Activated CD4-positive, alpha-beta T cell treated with anti-CD3 and anti-CD28 coated beads for 36 hours (primary cell): ENCODE results near the gene FRMD4A. TPM values are rescaled to one million over a fixed set of nuclear protein-coding genes. Genes with fewer than 3 reads are reported as not detected.
"Not testable (repeated sequence)": the region's sequence is repeated elsewhere in the genome, so short reads cannot be mapped to it uniquely, and the experiment has no call there.

ENCODE experiments used
- ATAC-seq: fragments of 200-7000 bp; cut with Tn5 transposase; one replicate; pipeline ENCODE4 v1.10.0; 2021; ENCODE audit warnings: mild to moderate bottlenecking, moderate library complexity
- CTCF ChIA-PET: fragments of 350-600 bp; sonication (Branson Sonifier 250); formaldehyde crosslinking; loops from one replicate; lab custom pipeline; 2021; ENCODE audit warnings: antibody characterized with exemption; lab: Charles Lee
- POLR2A ChIA-PET: fragments of 350-600 bp; sonication (Branson Sonifier 250); formaldehyde crosslinking; loops from one replicate; lab custom pipeline; 2021; ENCODE audit warnings: antibody characterized with exemption, inconsistent platforms; lab: Charles Lee
- DNase-seq: peaks from one replicate; pipeline ENCODE4 v3.0.0-alpha.2; 2020
- H3K27ac Mint-ChIP-seq: one replicate; pipeline ENCODE4 v1.8.0; 2021; ENCODE audit warnings: mixed read lengths
- H3K27me3 Mint-ChIP-seq: one replicate; pipeline ENCODE4 v1.8.0; 2021; ENCODE audit warnings: mixed read lengths
- H3K36me3 Mint-ChIP-seq: one replicate; pipeline ENCODE4 v1.8.0; 2021; ENCODE audit warnings: low read depth, mixed read lengths
- H3K4me1 Mint-ChIP-seq: one replicate; pipeline ENCODE4 v1.8.0; 2021; ENCODE audit warnings: mixed read lengths
- H3K4me3 Mint-ChIP-seq: one replicate; pipeline ENCODE4 v1.8.0; 2021; ENCODE audit warnings: mild to moderate bottlenecking, moderate library complexity, mixed read lengths
- H3K9me3 Mint-ChIP-seq: one replicate; pipeline ENCODE4 v1.8.0; 2021; ENCODE audit warnings: low read depth, mixed read lengths
- intact Hi-C, 2 experiments: fragments of 100-400 bp; cut with DNase I in 1 of 2; cut with micrococcal nuclease in 1 of 2; formaldehyde crosslinking; loops; one replicate each; pipeline versions ENCODE4 v1.14.2 to v1.15.1; 2022 to 2024; cut with DNase I, micrococcal nuclease
- total RNA-seq, 2 experiments: library from RNA; stranded (reverse); gene quantifications; one replicate each; pipeline ENCODE4 v1.2.3, GENCODE V29; 2021

The FRMD4A gene
- total RNA-seq, 2 experiments from 2014 or later, result 0.85 to 1.3 TPM

DNA sequence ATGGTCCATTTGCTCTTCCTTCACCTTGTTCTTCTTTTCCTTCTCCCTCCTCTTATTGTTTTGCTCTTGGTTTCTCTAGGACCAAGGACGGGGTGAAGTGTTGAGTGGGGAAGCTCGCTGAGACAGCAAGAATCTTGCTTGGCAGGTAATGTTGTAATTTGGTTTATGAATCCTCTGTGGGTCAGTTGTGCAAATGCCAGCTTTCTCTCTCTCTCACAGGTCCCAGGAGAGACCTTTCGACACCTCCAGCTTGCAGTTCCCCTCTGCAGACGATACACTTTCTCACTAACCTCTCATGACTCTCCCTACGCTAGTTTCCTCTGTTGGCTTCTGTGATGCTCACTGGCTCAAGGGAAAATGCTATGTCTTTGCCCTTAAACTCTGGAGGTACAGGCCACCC lies 77.0 kb downstream of the FRMD4A start:
- no peak overlapping the region for H3K27ac Mint-ChIP-seq
- peaks cover 2% of the 10 kb centered on the region for H3K9me3 Mint-ChIP-seq
- H3K4me1 Mint-ChIP-seq, result no peaks in the 10 kb centered on the region
- ChIA-PET CTCF (interaction anchor here (1.3 kb wide), 1 partner anchor 57 kb away, joined by 4 read pairs; no protein-coding TSS in a partner anchor), POLR2A (no interaction called here)
- no peak for DNase-seq
- no peaks in the 10 kb centered on the region for H3K36me3 Mint-ChIP-seq
- peaks cover 6% of the 10 kb centered on the region for H3K27me3 Mint-ChIP-seq
- intact Hi-C loops, result no loop called here
- H3K4me3 Mint-ChIP-seq, result no peak overlapping the region
- ATAC-seq, result no peak

DNA sequence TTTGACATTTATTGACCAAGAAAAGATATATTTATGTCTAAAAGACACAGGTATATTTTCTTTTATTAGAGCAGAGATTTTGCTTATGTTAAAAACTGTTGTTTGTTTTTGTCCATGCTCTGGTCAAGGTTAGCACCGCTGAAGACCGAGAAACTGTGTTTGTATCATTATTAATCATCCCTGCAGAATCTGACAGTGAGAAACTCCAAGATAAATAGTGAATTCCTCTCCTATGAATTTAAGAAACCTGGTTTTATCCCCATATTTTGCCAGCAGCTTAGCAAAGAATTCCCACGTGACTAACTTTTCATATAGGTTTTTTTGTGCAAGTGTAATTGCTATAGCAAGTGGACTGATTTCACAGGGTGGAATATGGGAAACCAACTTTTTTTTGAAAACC lies 77.6 kb downstream of the FRMD4A start:
- H3K27me3 Mint-ChIP-seq, result peaks cover 6% of the 10 kb centered on the region
- DNase-seq (no peak), ATAC-seq (no peak)
- H3K36me3 Mint-ChIP-seq, result no peaks in the 10 kb centered on the region
- H3K4me1 Mint-ChIP-seq, result no peaks in the 10 kb centered on the region
- intact Hi-C loops, result no loop called here
- H3K9me3 Mint-ChIP-seq, result peaks cover 2% of the 10 kb centered on the region
- POLR2A ChIA-PET, result no interaction called here
- no peak overlapping the region for H3K4me3 Mint-ChIP-seq
- CTCF ChIA-PET, result interaction anchor here (1.3 kb wide), 1 partner anchor 56 kb away, joined by 4 read pairs; no protein-coding TSS in a partner anchor
- H3K27ac Mint-ChIP-seq, result no peak overlapping the region

DNA sequence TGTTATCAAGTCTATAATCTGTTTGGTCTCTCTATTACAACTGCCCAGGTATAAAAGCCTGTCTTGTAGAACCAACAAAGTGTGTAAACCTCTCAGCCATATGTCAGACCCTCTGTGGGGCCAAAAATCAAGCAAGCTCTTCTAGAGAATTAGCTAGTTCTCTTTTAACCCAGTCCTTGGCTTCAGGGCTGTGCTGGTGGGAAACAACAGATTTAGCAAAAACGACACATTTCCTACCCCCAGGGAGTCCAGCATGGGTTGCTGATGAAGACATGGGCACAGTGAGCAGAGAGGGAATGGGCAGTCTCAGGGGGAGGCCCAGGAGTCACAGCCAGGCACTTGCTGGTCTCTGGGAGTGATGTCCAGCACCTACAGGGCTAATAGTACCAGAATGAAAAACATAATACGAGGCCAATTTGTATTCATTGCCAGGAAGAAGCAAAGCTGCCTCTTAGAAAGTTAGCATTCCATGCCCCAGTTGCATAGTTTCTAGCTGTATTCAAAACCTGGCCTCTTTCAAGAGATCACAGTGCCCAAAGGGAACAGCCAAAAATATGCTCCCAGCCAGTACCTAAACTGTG lies 80.1 kb downstream of the FRMD4A start:
- ChIA-PET CTCF (no interaction called here), POLR2A (interaction anchor here (0.6 kb wide), 1 partner anchor 21 kb away, joined by 3 read pairs; no protein-coding TSS in a partner anchor)
- Mint-ChIP-seq H3K27me3 (peaks cover 12% of the 10 kb centered on the region), H3K36me3 (no peaks in the 10 kb centered on the region), H3K9me3 (peaks cover 2% of the 10 kb centered on the region), H3K27ac (no peak overlapping the region), H3K4me1 (no peaks in the 10 kb centered on the region), H3K4me3 (no peak overlapping the region)
- intact Hi-C loops, result no loop called here
- ATAC-seq (no peak), DNase-seq (no peak)

DNA sequence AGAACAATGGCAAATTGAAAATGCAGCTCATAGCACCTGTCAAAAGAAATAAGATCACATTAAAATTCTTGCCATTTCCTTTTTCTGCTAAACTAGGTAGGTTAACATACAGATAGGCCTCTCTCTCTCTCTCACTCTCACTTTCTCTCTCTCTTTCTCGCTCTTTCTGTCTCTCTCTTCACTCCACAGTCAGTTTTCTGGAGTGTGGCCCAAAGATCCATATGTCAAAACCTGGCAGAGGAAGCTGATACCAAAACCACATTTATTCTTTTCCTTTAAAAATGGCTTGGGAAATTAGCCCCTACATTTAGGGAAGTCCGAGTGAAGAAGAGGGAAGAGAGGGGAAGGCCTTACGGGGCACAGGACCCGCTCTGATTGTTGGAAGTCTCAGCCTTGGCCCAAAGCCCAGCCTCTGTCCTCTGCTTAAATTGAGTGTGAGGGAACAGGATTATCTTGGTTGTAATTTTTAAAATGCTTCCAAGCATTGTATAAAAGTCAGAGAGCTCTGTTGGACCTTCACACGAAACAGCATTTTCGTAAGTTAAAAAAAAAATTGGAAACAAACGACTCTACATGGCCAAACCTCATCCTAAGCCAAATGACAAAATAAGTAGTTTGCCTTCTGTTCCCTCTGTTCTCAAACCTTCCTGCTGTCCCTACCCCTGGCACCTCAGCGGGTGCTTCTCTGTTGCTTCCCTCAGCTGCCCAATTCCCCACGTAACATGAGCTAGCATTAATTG lies 83.2 kb downstream of the FRMD4A start:
- Mint-ChIP-seq H3K27ac (no peak overlapping the region), H3K4me1 (no peaks in the 10 kb centered on the region), H3K9me3 (peaks cover 6% of the 10 kb centered on the region), H3K36me3 (no peaks in the 10 kb centered on the region), H3K4me3 (no peak overlapping the region), H3K27me3 (peaks cover 13% of the 10 kb centered on the region)
- DNase-seq, result no peak
- intact Hi-C loops, result no loop called here
- no peak for ATAC-seq
- ChIA-PET POLR2A (no interaction called here), CTCF (no interaction called here)

DNA sequence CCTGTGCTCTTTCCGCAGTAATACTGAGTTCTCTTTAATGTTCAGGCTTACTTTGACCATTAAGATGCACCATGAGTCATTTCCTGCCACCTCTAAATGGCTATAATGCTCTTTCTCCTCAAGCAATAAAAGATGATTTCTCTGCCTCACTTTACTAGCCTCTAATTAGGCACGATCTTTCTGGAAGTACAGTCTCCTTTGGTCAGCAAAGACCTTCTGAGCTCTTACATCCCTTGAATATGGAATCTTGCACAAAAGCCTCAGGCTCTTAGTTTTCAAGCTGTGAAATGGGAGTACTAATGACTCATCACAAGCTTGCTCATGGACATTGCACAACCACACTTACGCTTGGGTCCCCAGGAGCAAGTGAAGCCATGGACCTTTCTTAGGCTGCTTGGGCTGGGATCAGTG lies 85.9 kb downstream of the FRMD4A start:
- peaks cover 25% of the 10 kb centered on the region for H3K27me3 Mint-ChIP-seq
- ChIA-PET POLR2A (no interaction called here), CTCF (no interaction called here)
- ATAC-seq (no peak), DNase-seq (no peak)
- no peaks in the 10 kb centered on the region for H3K36me3 Mint-ChIP-seq
- peaks cover 4% of the 10 kb centered on the region for H3K4me1 Mint-ChIP-seq
- H3K9me3 Mint-ChIP-seq, result peaks cover 4% of the 10 kb centered on the region
- intact Hi-C loops, result no loop called here
- no peak overlapping the region for H3K4me3 Mint-ChIP-seq
- no peak overlapping the region for H3K27ac Mint-ChIP-seq

DNA sequence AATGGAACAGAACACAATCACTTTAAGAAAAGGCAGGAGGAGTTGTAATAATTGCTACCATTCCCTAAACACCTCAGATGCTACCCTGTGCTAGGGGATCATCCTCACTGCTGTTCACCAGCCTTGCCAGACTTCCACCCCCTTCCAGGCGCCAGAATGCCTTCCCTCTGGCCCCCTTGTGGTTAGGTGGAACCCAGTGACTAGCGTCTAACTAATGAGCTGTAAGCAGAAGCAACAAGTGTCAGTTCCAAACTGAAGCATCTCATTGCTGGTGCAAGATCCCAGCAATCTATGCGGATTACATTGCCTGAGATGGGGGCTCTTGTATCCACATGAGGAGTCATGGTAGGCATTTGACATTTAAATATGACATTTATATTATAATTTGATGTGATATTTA lies 86.6 kb downstream of the FRMD4A start:
- POLR2A ChIA-PET, result no interaction called here
- H3K27me3 Mint-ChIP-seq, result peaks cover 25% of the 10 kb centered on the region
- no peak for DNase-seq
- intact Hi-C loops, result no loop called here
- no peaks in the 10 kb centered on the region for H3K36me3 Mint-ChIP-seq
- ATAC-seq, result no peak
- peaks cover 4% of the 10 kb centered on the region for H3K4me1 Mint-ChIP-seq
- CTCF ChIA-PET, result no interaction called here
- no peak overlapping the region for H3K4me3 Mint-ChIP-seq
- H3K9me3 Mint-ChIP-seq, result peaks cover 4% of the 10 kb centered on the region
- H3K27ac Mint-ChIP-seq, result no peak overlapping the region

DNA sequence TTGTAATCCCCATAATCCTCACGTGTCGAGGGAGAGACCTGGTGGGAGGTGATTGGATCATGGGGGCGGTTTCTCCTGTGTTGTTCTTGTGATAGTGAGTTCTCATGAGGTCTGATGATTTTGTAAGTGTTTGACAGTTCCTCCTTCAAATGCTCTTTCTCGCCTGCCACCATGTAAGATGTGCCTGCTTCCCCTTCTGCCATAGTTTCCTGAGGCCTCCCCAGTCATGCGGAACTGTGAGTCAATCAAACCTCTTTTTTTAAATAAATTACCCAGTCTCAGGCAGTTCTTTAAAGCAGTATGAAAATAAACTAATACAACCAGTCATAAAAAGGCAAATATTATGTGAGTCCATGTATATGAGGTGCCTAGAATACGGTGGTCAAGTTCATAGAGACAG lies 87.5 kb downstream of the FRMD4A start:
- ChIA-PET POLR2A (no interaction called here), CTCF (no interaction called here)
- Mint-ChIP-seq H3K27me3 (peaks cover 25% of the 10 kb centered on the region), H3K36me3 (no peaks in the 10 kb centered on the region), H3K4me3 (no peak overlapping the region), H3K4me1 (peaks cover 4% of the 10 kb centered on the region), H3K9me3 (peaks cover 4% of the 10 kb centered on the region), H3K27ac (no peak overlapping the region)
- no peak for ATAC-seq
- no peak for DNase-seq
- intact Hi-C loops, result no loop called here

DNA sequence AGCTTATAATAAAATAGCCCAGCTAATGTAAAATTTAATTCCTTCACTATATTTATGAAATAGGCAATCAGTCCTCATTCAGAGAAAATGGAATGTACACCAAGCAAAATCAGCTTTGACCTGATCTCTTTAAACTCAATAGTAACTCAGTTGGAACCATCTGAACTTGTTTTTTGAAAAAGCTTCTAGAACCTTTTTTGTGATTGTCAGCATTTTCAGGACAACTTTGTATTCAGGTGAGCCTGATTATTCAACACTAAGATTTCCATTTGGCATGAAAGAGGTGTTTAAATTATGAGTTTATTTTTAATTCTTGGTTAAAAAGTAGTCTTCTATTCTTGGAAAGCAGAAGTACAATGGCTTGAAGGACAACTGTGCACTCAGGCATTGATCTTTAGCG lies 89.5 kb downstream of the FRMD4A start:
- Mint-ChIP-seq H3K27me3 (peaks cover 23% of the 10 kb centered on the region), H3K4me1 (peaks cover 4% of the 10 kb centered on the region), H3K4me3 (no peak overlapping the region), H3K9me3 (peaks cover 4% of the 10 kb centered on the region), H3K36me3 (no peaks in the 10 kb centered on the region), H3K27ac (no peak overlapping the region)
- ATAC-seq (no peak), DNase-seq (no peak)
- CTCF ChIA-PET, result interaction anchor here (1.3 to 1.6 kb wide), 2 partner anchors 11 to 302 kb away, joined by 3 to 4 read pairs; no protein-coding TSS in a partner anchor
- POLR2A ChIA-PET, result no interaction called here
- intact Hi-C loops, result no loop called here

DNA sequence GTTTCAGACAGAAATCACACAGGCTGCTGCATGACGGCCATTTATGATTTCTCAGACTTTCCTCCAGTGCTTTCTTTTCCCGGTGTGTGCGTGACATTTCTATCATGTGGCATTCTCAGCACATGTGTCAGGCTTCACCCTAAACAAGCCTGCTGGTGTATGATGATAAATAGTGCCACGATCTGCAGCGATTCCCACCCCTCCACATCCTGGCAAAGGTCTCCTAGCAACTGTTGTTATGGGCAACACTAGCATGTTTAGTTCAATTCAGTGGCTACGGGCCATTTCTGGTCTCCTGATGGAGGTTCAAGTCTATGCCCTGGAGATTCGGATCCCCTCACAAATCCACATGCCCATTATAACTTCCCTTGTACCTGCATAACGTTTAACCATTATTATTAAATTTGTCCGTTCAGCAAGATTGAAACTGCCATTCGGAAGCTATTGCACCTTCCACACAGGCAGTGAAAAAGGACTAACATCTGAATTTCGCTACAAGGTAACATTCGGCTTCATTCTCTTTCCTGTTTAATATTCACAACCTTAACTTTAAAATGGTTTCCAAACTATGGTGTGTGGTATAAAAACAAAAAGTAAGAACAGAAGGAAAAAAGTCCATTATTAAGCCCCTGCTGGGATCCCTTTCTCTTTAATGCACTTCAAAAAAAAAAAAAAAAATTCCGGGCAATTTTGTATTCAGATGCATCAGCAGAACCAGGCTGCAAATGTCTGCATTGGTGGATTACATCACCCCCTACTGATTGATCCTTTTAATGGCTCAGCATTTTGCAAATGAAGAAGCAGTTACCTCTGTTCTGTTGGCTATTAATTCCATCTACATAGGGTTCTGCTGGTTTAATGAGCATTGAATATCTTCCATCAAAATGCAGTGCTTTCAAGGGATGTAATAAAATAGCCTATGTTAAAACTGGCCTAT lies 90.2 kb downstream of the FRMD4A start:
- Mint-ChIP-seq H3K36me3 (no peaks in the 10 kb centered on the region), H3K27me3 (peaks cover 25% of the 10 kb centered on the region), H3K27ac (no peak overlapping the region), H3K4me3 (no peak overlapping the region), H3K9me3 (peaks cover 4% of the 10 kb centered on the region), H3K4me1 (peaks cover 4% of the 10 kb centered on the region)
- POLR2A ChIA-PET, result no interaction called here
- intact Hi-C loops, result no loop called here
- CTCF ChIA-PET, result interaction anchor here (1.3 to 1.6 kb wide), 2 partner anchors 11 to 302 kb away, joined by 3 to 4 read pairs; no protein-coding TSS in a partner anchor
- ATAC-seq (no peak), DNase-seq (no peak)

DNA sequence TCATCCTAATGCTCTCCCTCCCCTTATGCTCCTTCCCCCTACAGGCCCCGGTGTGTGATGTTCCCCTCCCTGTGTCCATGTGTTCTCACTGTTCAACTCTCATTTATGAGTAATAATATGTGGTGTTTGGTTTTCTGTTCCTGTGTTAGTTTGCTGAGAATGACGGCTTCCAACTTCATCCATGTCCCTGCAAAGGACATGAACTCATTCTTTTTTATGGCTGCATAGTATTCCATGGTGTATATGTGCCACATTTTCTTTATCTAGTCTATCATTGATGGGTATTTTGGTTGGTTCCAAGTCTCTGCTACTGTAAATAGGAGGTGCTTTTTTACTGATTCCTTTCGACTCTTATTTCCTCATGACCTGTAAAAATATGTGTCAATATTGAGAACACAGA lies 92.1 kb downstream of the FRMD4A start:
- ATAC-seq, H3K4me1 Mint-ChIP-seq, H3K36me3 Mint-ChIP-seq, POLR2A ChIA-PET, intact Hi-C loops, H3K4me3 Mint-ChIP-seq, H3K27ac Mint-ChIP-seq, DNase-seq, CTCF ChIA-PET, H3K9me3 Mint-ChIP-seq: not testable (repeated sequence)
- peaks cover 27% of the 10 kb centered on the region for H3K27me3 Mint-ChIP-seq

DNA sequence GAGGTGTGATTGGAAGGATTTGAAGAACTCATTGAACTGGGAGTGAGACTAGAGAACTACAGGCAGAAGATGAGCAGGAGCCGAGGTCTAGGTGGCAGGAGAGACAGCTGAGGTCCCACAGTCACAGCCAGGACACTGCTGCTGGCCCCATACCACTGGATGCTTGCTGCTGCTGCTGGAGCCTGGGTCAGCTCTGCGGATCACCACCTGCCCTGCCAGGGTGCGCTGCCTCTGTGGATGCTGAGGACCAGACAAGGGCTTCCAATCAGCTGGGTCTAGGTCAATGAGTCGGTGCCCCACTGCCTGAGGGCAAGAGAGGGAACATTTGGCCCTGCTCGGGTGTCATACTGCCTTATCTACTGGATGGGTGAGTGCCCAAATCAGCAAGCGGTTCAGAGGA lies 94.4 kb downstream of the FRMD4A start:
- POLR2A ChIA-PET, result no interaction called here
- Mint-ChIP-seq H3K27me3 (peaks cover 17% of the 10 kb centered on the region), H3K36me3 (no peaks in the 10 kb centered on the region), H3K4me1 (peaks cover 10% of the 10 kb centered on the region), H3K4me3 (no peak overlapping the region), H3K9me3 (no peaks in the 10 kb centered on the region), H3K27ac (no peak overlapping the region)
- DNase-seq, result no peak
- intact Hi-C loops, result no loop called here
- no peak for ATAC-seq
- CTCF ChIA-PET, result no interaction called here
